Spinal cord (tissue), 10 donors: ENCODE measurements around the gene FRMD1. TPM values are rescaled to one million over a fixed set of nuclear protein-coding genes. Genes with fewer than 3 reads are reported as not detected.

Experiments used
- DNase-seq, 6 donors: peaks; one replicate each; pipeline versions ENCODE4 v3.0.0 to v3.0.0-alpha.2; 2013 to 2015; ENCODE audit warnings: low spot score in 6 of 6, low read depth in 4 of 6
- H3K27ac ChIP-seq: one replicate; pipeline ENCODE4 v1.5.1; 2013; ENCODE audit warnings: low read depth, low read length, control low read depth
- H3K27me3 ChIP-seq: one replicate; pipeline ENCODE4 v1.6.1; 2013; ENCODE audit warnings: low read length; ENCODE audit not compliant: control insufficient read depth, insufficient read depth
- H3K36me3 ChIP-seq: one replicate; pipeline ENCODE4 v1.6.1; 2013; ENCODE audit warnings: low read length; ENCODE audit not compliant: control insufficient read depth, insufficient read depth
- H3K4me1 ChIP-seq: one replicate; pipeline ENCODE4 v1.6.1; 2013; ENCODE audit warnings: low read length; ENCODE audit not compliant: control insufficient read depth, insufficient read depth
- H3K4me3 ChIP-seq: one replicate; pipeline ENCODE4 v1.5.1; 2013; ENCODE audit warnings: low read depth, low read length, control low read depth
- H3K9me3 ChIP-seq: one replicate; pipeline ENCODE4 v1.6.1; 2013; ENCODE audit warnings: low read length; ENCODE audit not compliant: control insufficient read depth, insufficient read depth
- WGBS: methylation state at CpG from one replicate; pipeline ENCODE4 v1.1.5; 2013; ENCODE audit warnings: missing lambda C conversion rate; ENCODE audit not compliant: insufficient coverage; 5-methylcytosine and 5-hydroxymethylcytosine counted together
- long read RNA-seq, 4 donors: transcript quantifications; one replicate each; lab custom pipeline, GENCODE V29; 2026
- polyA plus RNA-seq, 2 donors: library from polyadenylated mRNA; unstranded; fragments of 120-200 nt; gene quantifications; one replicate each; pipeline ENCODE4 v1.2.1, GENCODE V29; 2013; ENCODE audit not compliant: insufficient read length in 2 of 2
- total RNA-seq, 2 donors: library from RNA; depleted of rRNA in 1 of 2; stranded (reverse); fragments of 120-200 nt in 1 of 2; fragments of >200 nt in 1 of 2; gene quantifications; one replicate each; pipeline versions ENCODE4 v1.2.3 to v1.2.4, GENCODE V29; 2013 to 2014
- donor health status: healthy.

Gene FRMD1
- total RNA-seq, result under 1 TPM; 0.40 to 0.66 TPM
- polyA plus RNA-seq, result under 1 TPM; 0.19 to 0.56 TPM
- long read RNA-seq, donor 1, result 0 reads
- long read RNA-seq, donor 2, result 0 reads
- long read RNA-seq, donor 3, result 0 reads
- long read RNA-seq, donor 4, result 0 reads

GRCh38 chr6:168078943-168079405 is at the start of gene FRMD1:
Gene FRMD1 (minus strand): TSS chr6:168079212. CDS start chr6:168079094, 118 bp downstream.
- H3K9me3 ChIP-seq, result no peaks in the 10 kb centered on the region
- no peak within 1 kb of the TSS for H3K27ac ChIP-seq
- H3K4me3 ChIP-seq, result no peak within 1 kb of the TSS
- no peaks in the 10 kb centered on the region for H3K36me3 ChIP-seq
- no peak for DNase-seq
- no peaks in the 10 kb centered on the region for H3K27me3 ChIP-seq
- WGBS, result 84% methylated on average over 20 of the region's 21 CpGs
- H3K4me1 ChIP-seq, result peaks cover 34% of the 10 kb centered on the region

GRCh38 chr6:168128006-168128630 is 49.1 kb upstream of the FRMD1 start:
- no peak for DNase-seq
- 92% methylated on average over 19 of the region's 19 CpGs for WGBS
- peaks cover 4% of the 10 kb centered on the region for H3K36me3 ChIP-seq
- no peak overlapping the region for H3K27ac ChIP-seq
- no peaks in the 10 kb centered on the region for H3K27me3 ChIP-seq
- H3K9me3 ChIP-seq, result no peaks in the 10 kb centered on the region
- no peak overlapping the region for H3K4me3 ChIP-seq
- peaks cover 23% of the 10 kb centered on the region for H3K4me1 ChIP-seq

GRCh38 chr6:168127384-168127868 is 48.4 kb upstream of the FRMD1 start:
- Histone ChIP-seq H3K36me3 (peaks cover 4% of the 10 kb centered on the region), H3K27ac (no peak overlapping the region), H3K9me3 (no peaks in the 10 kb centered on the region), H3K4me3 (no peak overlapping the region), H3K27me3 (no peaks in the 10 kb centered on the region), H3K4me1 (peaks cover 16% of the 10 kb centered on the region)
- 80% methylated on average over 8 of the region's 10 CpGs for WGBS
- no peak for DNase-seq

GRCh38 chr6:168126566-168127383 is 47.8 kb upstream of the FRMD1 start:
- no peak for DNase-seq
- Histone ChIP-seq H3K27ac (no peak overlapping the region), H3K36me3 (peaks cover 4% of the 10 kb centered on the region), H3K4me3 (no peak overlapping the region), H3K9me3 (no peaks in the 10 kb centered on the region), H3K4me1 (peaks cover 9% of the 10 kb centered on the region), H3K27me3 (no peaks in the 10 kb centered on the region)
- WGBS, result 93% methylated on average over 22 of the region's 22 CpGs

GRCh38 chr6:168125429-168126001 is 46.5 kb upstream of the FRMD1 start:
- WGBS, result 83% methylated on average over 14 of the region's 22 CpGs
- Histone ChIP-seq H3K4me1 (peaks cover 3% of the 10 kb centered on the region), H3K9me3 (no peaks in the 10 kb centered on the region), H3K36me3 (peaks cover 4% of the 10 kb centered on the region), H3K27ac (no peak overlapping the region), H3K27me3 (no peaks in the 10 kb centered on the region), H3K4me3 (no peak overlapping the region)
- no peak for DNase-seq

GRCh38 chr6:168124921-168125320 is 45.9 kb upstream of the FRMD1 start:
- H3K36me3 ChIP-seq, result peaks cover 4% of the 10 kb centered on the region
- H3K4me1 ChIP-seq, result no peaks in the 10 kb centered on the region
- WGBS, result 97% methylated on average over 7 of the region's 11 CpGs
- no peak for DNase-seq
- no peaks in the 10 kb centered on the region for H3K27me3 ChIP-seq
- no peaks in the 10 kb centered on the region for H3K9me3 ChIP-seq
- H3K27ac ChIP-seq, result no peak overlapping the region
- H3K4me3 ChIP-seq, result no peak overlapping the region

GRCh38 chr6:168124158-168124557 is 45.1 kb upstream of the FRMD1 start:
- H3K4me3 ChIP-seq, result no peak overlapping the region
- DNase-seq, result peak in 1 of 6 donors; percentile 65
- H3K4me1 ChIP-seq, result no peaks in the 10 kb centered on the region
- H3K36me3 ChIP-seq, result peaks cover 4% of the 10 kb centered on the region
- no peaks in the 10 kb centered on the region for H3K27me3 ChIP-seq
- WGBS, result no CpG with 5 or more reads among the region's 7 CpGs
- no peaks in the 10 kb centered on the region for H3K9me3 ChIP-seq
- no peak overlapping the region for H3K27ac ChIP-seq

- 82% methylated on average over 6 of the region's 8 CpGs for WGBS
Measured at GRCh38 chr6:168123165-168123911, 44.3 kb upstream of the FRMD1 start.

GRCh38 chr6:168122521-168122920 is 43.5 kb upstream of the FRMD1 start:
- H3K27ac ChIP-seq, result no peak overlapping the region
- H3K4me3 ChIP-seq, result no peak overlapping the region
- H3K9me3 ChIP-seq, result no peaks in the 10 kb centered on the region
- H3K4me1 ChIP-seq, result no peaks in the 10 kb centered on the region
- no peak for DNase-seq
- H3K27me3 ChIP-seq, result no peaks in the 10 kb centered on the region
- WGBS, result 91% methylated on average over 9 of the region's 9 CpGs
- H3K36me3 ChIP-seq, result no peaks in the 10 kb centered on the region

More at GRCh38 chr6:168123165-168123911, 44.3 kb upstream of the FRMD1 start:
- Histone ChIP-seq H3K27me3 (no peaks in the 10 kb centered on the region), H3K27ac (no peak overlapping the region), H3K9me3 (no peaks in the 10 kb centered on the region), H3K36me3 (peaks cover 4% of the 10 kb centered on the region), H3K4me1 (no peaks in the 10 kb centered on the region), H3K4me3 (no peak overlapping the region)
- DNase-seq, result no peak
